HepG2 (cell line): ENCODE measurements around the gene ECPAS.

Experiments
- ARHGAP35 ChIP-seq: sonication (generic); formaldehyde crosslinking; IDR thresholded peaks from 2 replicates; pipeline ENCODE4 v1.9.0; 2022; ENCODE audit warnings: mild to moderate bottlenecking, inconsistent platforms, moderate library complexity, missing genetic modification reagents, borderline replicate concordance
- HMG20A ChIP-seq: IDR thresholded peaks from 2 replicates; pipeline ENCODE4 v1.6.1; 2016; ENCODE audit warnings: borderline replicate concordance
- KLF13 ChIP-seq: sonication (generic); formaldehyde crosslinking; IDR thresholded peaks from 2 replicates; pipeline ENCODE4 v1.4.0; 2020; ENCODE audit warnings: mild to moderate bottlenecking, missing genetic modification reagents
- NFRKB ChIP-seq: fragments of 450-650 bp; IDR thresholded peaks from 2 replicates; pipeline ENCODE4 v1.6.1; 2017
- PAWR ChIP-seq: sonication (generic); formaldehyde crosslinking; IDR thresholded peaks from 2 replicates; pipeline ENCODE4 v1.4.0; 2020; ENCODE audit warnings: missing genetic modification reagents, mild to moderate bottlenecking, borderline replicate concordance
- SMAD1 ChIP-seq: sonication (generic); formaldehyde crosslinking; IDR thresholded peaks from 2 replicates; pipeline ENCODE4 v1.4.0; 2020; ENCODE audit warnings: missing genetic modification reagents, low read depth, mild to moderate bottlenecking, borderline replicate concordance
- ZBTB7B ChIP-seq: sonication (generic); formaldehyde crosslinking; IDR thresholded peaks from 2 replicates; pipeline ENCODE4 v1.4.0; 2020; ENCODE audit warnings: missing genetic modification reagents
- ZNF274 ChIP-seq: sonication (generic); formaldehyde crosslinking; IDR thresholded peaks from 2 replicates; pipeline ENCODE4 v1.5.1; 2020; ENCODE audit warnings: mild to moderate bottlenecking, missing genetic modification reagents
- TF ChIP-seq, protein P1 (sequence below): sonication (generic); formaldehyde crosslinking; IDR thresholded peaks from 2 replicates; pipeline ENCODE4 v1.5.0; 2020; ENCODE audit warnings: missing genetic modification reagents

DNA sequence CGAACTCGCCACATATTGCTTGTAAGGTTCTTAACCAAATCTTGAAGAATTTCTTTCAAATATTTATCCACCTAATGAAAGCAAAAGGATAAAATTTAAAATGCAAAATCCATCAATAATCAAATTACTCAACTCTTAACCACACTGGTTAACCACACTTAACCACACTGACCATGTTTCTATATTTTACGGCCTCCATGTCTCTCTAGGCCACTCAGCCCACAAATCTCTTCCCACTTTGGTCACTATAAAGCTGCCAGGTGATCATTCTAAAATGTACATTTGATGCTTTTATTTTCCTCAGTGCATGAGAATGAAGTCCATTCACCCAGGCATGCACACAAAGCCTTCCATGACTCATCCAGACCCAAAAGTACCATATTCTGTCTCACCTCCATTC, 97.8 kb downstream of the ECPAS start:
- TF ChIP-seq KLF13 (CRISPR knock-in tag) = no peak
- TF ChIP-seq NFRKB = no peak
- no peak for TF ChIP-seq PAWR (CRISPR knock-in tag)
- no peak for TF ChIP-seq HMG20A
- no peak for TF ChIP-seq ARHGAP35 (CRISPR knock-in tag)
- TF ChIP-seq SMAD1 (CRISPR knock-in tag) = no peak
- no peak for TF ChIP-seq ZNF274
- TF ChIP-seq, protein P1, sequence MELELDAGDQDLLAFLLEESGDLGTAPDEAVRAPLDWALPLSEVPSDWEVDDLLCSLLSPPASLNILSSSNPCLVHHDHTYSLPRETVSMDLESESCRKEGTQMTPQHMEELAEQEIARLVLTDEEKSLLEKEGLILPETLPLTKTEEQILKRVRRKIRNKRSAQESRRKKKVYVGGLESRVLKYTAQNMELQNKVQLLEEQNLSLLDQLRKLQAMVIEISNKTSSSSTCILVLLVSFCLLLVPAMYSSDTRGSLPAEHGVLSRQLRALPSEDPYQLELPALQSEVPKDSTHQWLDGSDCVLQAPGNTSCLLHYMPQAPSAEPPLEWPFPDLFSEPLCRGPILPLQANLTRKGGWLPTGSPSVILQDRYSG (CRISPR knock-in tag) = no peak
- no peak for TF ChIP-seq ZBTB7B
